ENCODE data around the gene B3GNT8. TPM values are rescaled to one million over a fixed set of nuclear protein-coding genes. Genes with fewer than 3 reads are reported as not detected.

Gene B3GNT8
- total and polyA plus RNA-seq, 2 of the 4 experiments (the other 2 are of a cell fraction) = 0.36 TPM

GRCh38 chr19:41392775-41393174 lies 34.4 kb downstream of the B3GNT8 start:
- H3K4me1 ChIP-seq (ENCODE audit: control insufficient read depth, insufficient read depth, low read length) = no peaks in the 10 kb centered on the region
- TF ChIP-seq CHD1 (IDR thresholded peaks at IDR 0.05; ENCODE audit: low read depth, low read length) = no peak
- TF ChIP-seq FOS (IDR thresholded peaks at IDR 0.05; ENCODE audit: low read depth, low read length) = no peak
- no peak for TF ChIP-seq RCOR1 (IDR thresholded peaks at IDR 0.05; ENCODE audit: insufficient replicate concordance, low read length)
- no peak for TF ChIP-seq ELK1 (IDR thresholded peaks at IDR 0.05; ENCODE audit: borderline replicate concordance, low read depth, low read length)
- no peak for TF ChIP-seq BHLHE40 (IDR thresholded peaks at IDR 0.05; ENCODE audit: low read depth, low read length)
- TF ChIP-seq USF2 (IDR thresholded peaks at IDR 0.05; ENCODE audit: low read depth, low read length) = no peak
- no peak for TF ChIP-seq CEBPB (IDR thresholded peaks at IDR 0.05; ENCODE audit: low read depth, low read length)
- no peak for TF ChIP-seq SMC3 (IDR thresholded peaks at IDR 0.05; ENCODE audit: low read depth, low read length)
- TF ChIP-seq RAD21 (IDR thresholded peaks at IDR 0.05; ENCODE audit: low read length) = no peak
- TF ChIP-seq MAZ (IDR thresholded peaks at IDR 0.05; ENCODE audit: borderline replicate concordance, low read depth, low read length) = no peak
- TF ChIP-seq MAFK (IDR thresholded peaks at IDR 0.05; ENCODE audit: low read depth, low read length) = no peak
- no peak for TF ChIP-seq CTCF (conservative IDR thresholded peaks at IDR 0.05; ENCODE audit: low read depth, low read length)
- TF ChIP-seq RFX5 (IDR thresholded peaks at IDR 0.05; ENCODE audit: low read depth, low read length) = no peak
- H3K18ac ChIP-seq (ENCODE audit: low read depth, low read length) = no peak overlapping the region
- CTCF ChIA-PET = no interaction called here
- no peak overlapping the region for H2BK5ac ChIP-seq (ENCODE audit: low read depth, low read length, poor library complexity, severe bottlenecking)
- H3K4me3 ChIP-seq (ENCODE audit: insufficient read depth, low read depth, low read length) = no peak overlapping the region
- no peak overlapping the region for H2BK120ac ChIP-seq (ENCODE audit: low read depth, low read length)
- peaks cover 21% of the 10 kb centered on the region for H3K36me3 ChIP-seq (ENCODE audit: control insufficient read depth, insufficient read depth, low read length)
- H3K9me1 ChIP-seq (ENCODE audit: insufficient read depth, low read length) = no peaks in the 10 kb centered on the region
- no peak overlapping the region for H2AK5ac ChIP-seq (ENCODE audit: low read depth, low read length)
- H3K9me3 ChIP-seq (ENCODE audit: control insufficient read depth, insufficient read depth, low read length) = no peaks in the 10 kb centered on the region
- no peaks in the 10 kb centered on the region for H4K20me1 ChIP-seq (ENCODE audit: insufficient read depth, low read length)
- no peak overlapping the region for H2BK15ac ChIP-seq (ENCODE audit: low read depth, low read length)
- in situ Hi-C loops (cut with MboI; ENCODE audit: low sequenced_read_pairs) = no loop called here
- H3K79me1 ChIP-seq (ENCODE audit: low read depth in 1 of 2, low read length in 2 of 2) = peaks cover 3 to 8% of the 10 kb centered on the region in 2 experiments; a peak in 3 of 4 replicates
- POLR2A ChIA-PET (ENCODE audit: unreplicated experiment) = no interaction called here
- no peaks in the 10 kb centered on the region for H3K27me3 ChIP-seq (ENCODE audit: control insufficient read depth, insufficient read depth, low read length)
- DNase-seq = no peak
- ATAC-seq (ENCODE audit: low read depth) = no peak
- H3K4me2 ChIP-seq (ENCODE audit: low read depth, low read length) = no peak overlapping the region
- H4K91ac ChIP-seq (ENCODE audit: insufficient read depth, low read depth, low read length) = no peak overlapping the region
- H3K23ac ChIP-seq (ENCODE audit: low read depth, low read length) = no peak overlapping the region
- no peak overlapping the region for H2BK20ac ChIP-seq (ENCODE audit: low read depth, low read length)
- no peak overlapping the region for H2AK9ac ChIP-seq (replicated peaks; ENCODE audit: low read depth, low read length, poor library complexity)
- H4K5ac ChIP-seq (ENCODE audit: low read depth, low read length) = no peak overlapping the region
- no TSS peak for BruUV-seq (replicated peaks)
- intact Hi-C loops (cut with micrococcal nuclease) = no loop called here
- no peak overlapping the region for H3K56ac ChIP-seq (ENCODE audit: extremely low read depth, insufficient read depth, low read length)
- no peak overlapping the region for H3K4ac ChIP-seq (ENCODE audit: low read depth, low read length)
- H4K8ac ChIP-seq (ENCODE audit: low read depth in 2 of 2, low read length in 2 of 2) = no peak overlapping the region
- H3K9ac ChIP-seq (ENCODE audit: low read depth, low read length) = no peak overlapping the region
- H3K27ac ChIP-seq (ENCODE audit: insufficient read depth, low read length) = no peak overlapping the region
- H2AFZ ChIP-seq (replicated peaks; ENCODE audit: low read length, poor library complexity) = no peak overlapping the region
- H3K14ac ChIP-seq (replicated peaks; ENCODE audit: low read depth, low read length) = no peak overlapping the region
- dilution Hi-C loops (cut with HindIII; ENCODE audit: low sequenced_read_pairs, unreplicated experiment) = no loop called here
- 90% methylated on average over 7 of the region's 12 CpGs; no CpG with 5 or more reads in 1 of the 2 experiments for WGBS, 2 experiments (ENCODE audit: extremely low coverage in 2 of 2, insufficient read length in 1 of 2)
